GM12873 (cell line): ENCODE results near the gene SCG2.

ENCODE experiments used
- CTCF ChIP-seq: IDR thresholded peaks from 2 replicates; pipeline ENCODE4 v1.5.1; 2012; ENCODE audit warnings: low read depth, mild to moderate bottlenecking, moderate library complexity, low read length, control low read depth; ENCODE audit not compliant: insufficient read depth; ENCODE audit errors: missing control alignments

Gene SCG2

DNA sequence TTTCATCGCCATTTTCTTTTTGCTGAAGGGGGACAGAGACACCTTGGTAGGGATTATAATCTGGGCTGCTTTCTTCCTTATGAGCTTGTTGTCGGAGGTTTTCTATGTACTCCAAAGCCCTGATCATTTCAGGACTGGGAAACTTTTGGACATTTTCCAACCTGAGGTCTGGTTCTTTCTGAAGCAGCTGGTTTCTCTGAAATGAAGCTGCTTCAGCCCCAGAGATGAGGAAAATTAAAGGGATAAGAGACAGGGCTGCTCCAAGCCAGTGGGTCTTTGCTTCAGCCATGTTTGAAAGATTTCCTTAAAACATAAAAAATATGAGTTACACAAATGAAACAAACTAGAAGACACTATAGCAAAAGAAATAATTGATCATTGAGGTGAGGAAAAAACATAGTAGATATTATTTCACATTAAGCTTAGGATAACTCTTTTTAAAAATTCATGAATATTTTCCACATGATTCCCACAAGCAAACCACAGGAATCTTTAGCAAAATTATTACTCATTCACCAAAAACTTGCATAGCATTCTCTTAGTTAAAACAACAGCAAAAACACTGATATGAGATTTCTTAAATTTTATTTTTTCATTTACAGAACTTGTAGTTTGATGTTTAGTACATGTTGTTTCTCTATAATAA, 3.0 kb downstream of the SCG2 start:
- no peak for TF ChIP-seq CTCF

- no peak for TF ChIP-seq CTCF
Observed at GRCh38 chr2:223597076-223597475, 5.1 kb downstream of the SCG2 start.

GRCh38 chr2:223596208-223596607, 6.0 kb downstream of the SCG2 start:
- no peak for TF ChIP-seq CTCF

GRCh38 chr2:223594831-223595230, 7.3 kb downstream of the SCG2 start:
- no peak for TF ChIP-seq CTCF

DNA sequence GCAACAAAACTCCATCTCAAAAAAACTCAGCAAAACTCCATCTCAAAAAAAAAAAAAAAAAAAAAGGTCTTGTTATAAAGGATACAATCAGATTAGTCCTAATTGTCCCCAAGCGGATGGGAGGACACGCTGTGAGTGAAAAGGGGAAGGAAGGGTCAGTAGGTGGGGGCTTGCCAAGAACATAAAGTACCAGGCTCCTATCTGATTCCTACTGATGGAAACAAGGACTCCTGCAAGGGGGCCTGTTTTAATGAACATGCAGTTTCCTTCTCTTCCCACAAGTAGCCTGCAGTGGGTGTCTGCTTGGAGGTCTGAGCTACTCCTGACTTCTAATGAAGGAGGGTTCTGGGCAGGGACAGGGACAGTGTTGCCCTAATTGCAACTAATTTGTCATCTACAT, 7.9 kb downstream of the SCG2 start:
- TF ChIP-seq CTCF: no peak

- TF ChIP-seq CTCF: no peak
Observed at GRCh38 chr2:223591596-223591995, 10.6 kb downstream of the SCG2 start.

GRCh38 chr2:223590964-223591363, 11.2 kb downstream of the SCG2 start:
- TF ChIP-seq CTCF: no peak
